Measurements from ENCODE around the gene ZNF358. TPM values are rescaled to one million over a fixed set of nuclear protein-coding genes. Genes with fewer than 3 reads are reported as not detected.

The ZNF358 gene
- total RNA-seq, 1 donor from 2014 or later, result 86.1 TPM

DNA sequence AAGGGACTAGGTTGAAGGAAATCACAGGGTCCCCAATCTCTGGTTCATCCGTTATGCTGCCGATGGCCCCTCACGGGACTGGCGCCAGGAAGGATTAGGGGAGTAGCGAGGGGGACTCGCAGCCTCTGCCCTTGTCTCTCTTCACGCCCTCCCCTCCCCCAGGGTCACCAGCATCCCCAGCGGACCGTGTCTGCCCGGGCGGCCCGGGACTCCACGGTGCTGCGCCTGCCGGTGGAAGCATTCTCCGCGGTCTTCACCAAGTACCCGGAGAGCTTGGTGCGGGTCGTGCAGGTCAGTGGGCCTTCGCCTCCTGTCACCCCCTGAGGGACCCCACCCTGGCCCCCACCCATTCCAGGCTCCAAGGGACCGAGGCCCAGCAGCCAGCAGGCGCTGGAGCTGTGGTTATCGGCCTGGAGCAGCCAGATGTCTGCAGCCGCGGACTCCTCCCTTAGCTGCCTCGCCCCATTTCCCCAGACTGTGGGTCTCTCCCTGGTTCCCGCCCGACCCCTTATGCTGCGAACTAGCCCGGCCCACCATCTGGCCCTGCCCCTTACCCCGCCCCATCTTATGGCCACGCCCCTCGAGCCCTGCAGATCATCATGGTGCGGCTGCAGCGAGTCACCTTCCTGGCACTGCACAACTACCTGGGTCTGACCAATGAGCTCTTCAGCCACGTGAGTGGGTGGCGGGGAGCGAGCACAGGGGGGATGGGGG lies 25.0 kb downstream of the ZNF358 start:
- TF ChIP-seq CTCF (IDR thresholded peaks at IDR 0.05; ENCODE audit: unreplicated experiment), result no peak
- no peak overlapping the region for H3K27ac Mint-ChIP-seq
- peaks cover 16% of the 10 kb centered on the region for H3K36me3 Mint-ChIP-seq (ENCODE audit: insufficient read depth)
- H3K4me1 Mint-ChIP-seq (ENCODE audit: low read depth), result peaks cover 3% of the 10 kb centered on the region
- H3K4me3 Mint-ChIP-seq (ENCODE audit: low read depth), result no peak overlapping the region
- DNase-seq (ENCODE audit: low spot score, unreplicated experiment), result no peak
- no peaks in the 10 kb centered on the region for H3K9me3 Mint-ChIP-seq (ENCODE audit: low read depth)
- no peaks in the 10 kb centered on the region for H3K27me3 Mint-ChIP-seq

GRCh38 chr19:7541475-7541824 lies 25.5 kb downstream of the ZNF358 start:
- Mint-ChIP-seq H3K36me3 (ENCODE audit: insufficient read depth) (peaks cover 17% of the 10 kb centered on the region), H3K27ac (no peak overlapping the region), H3K9me3 (ENCODE audit: low read depth) (no peaks in the 10 kb centered on the region), H3K27me3 (no peaks in the 10 kb centered on the region), H3K4me3 (ENCODE audit: low read depth) (no peak overlapping the region), H3K4me1 (ENCODE audit: low read depth) (no peaks in the 10 kb centered on the region)
- no peak for DNase-seq (ENCODE audit: low spot score, unreplicated experiment)
- no peak for TF ChIP-seq CTCF (IDR thresholded peaks at IDR 0.05; ENCODE audit: unreplicated experiment)

DNA sequence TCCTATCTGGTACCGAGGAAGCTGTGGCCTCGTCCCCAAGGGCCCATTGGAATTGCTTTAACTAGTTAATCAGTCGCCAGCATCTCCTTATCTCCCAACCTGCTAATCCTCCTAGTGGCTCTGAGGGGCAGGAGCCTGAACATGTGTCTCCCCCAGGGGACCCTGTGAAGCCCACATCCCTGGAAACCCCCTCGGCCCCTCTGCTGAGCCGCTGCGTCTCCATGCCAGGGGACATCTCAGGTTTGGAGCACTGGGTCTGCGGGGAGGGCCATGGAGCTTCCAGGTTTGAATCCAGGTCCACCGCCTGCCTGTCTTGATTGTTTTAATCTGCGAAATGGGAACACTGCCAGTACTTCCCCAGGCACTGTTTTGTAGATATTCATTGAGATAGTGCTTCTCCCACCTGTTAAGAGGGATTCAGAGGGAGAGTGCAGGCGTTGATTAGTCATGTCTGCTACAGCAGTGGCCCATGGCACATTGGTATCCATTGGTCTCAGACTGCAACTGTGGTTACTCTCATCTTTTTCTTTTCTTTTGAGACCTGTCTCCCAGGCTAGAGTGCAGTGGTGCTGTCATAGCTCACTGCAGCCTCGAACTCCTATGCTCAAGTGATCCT lies 26.0 kb downstream of the ZNF358 start:
- Mint-ChIP-seq H3K4me3 (ENCODE audit: low read depth) (no peak overlapping the region), H3K27me3 (no peaks in the 10 kb centered on the region), H3K27ac (no peak overlapping the region), H3K9me3 (ENCODE audit: low read depth) (no peaks in the 10 kb centered on the region), H3K36me3 (ENCODE audit: insufficient read depth) (peaks cover 17% of the 10 kb centered on the region), H3K4me1 (ENCODE audit: low read depth) (no peaks in the 10 kb centered on the region)
- no peak for DNase-seq (ENCODE audit: low spot score, unreplicated experiment)
- no peak for TF ChIP-seq CTCF (IDR thresholded peaks at IDR 0.05; ENCODE audit: unreplicated experiment)

DNA sequence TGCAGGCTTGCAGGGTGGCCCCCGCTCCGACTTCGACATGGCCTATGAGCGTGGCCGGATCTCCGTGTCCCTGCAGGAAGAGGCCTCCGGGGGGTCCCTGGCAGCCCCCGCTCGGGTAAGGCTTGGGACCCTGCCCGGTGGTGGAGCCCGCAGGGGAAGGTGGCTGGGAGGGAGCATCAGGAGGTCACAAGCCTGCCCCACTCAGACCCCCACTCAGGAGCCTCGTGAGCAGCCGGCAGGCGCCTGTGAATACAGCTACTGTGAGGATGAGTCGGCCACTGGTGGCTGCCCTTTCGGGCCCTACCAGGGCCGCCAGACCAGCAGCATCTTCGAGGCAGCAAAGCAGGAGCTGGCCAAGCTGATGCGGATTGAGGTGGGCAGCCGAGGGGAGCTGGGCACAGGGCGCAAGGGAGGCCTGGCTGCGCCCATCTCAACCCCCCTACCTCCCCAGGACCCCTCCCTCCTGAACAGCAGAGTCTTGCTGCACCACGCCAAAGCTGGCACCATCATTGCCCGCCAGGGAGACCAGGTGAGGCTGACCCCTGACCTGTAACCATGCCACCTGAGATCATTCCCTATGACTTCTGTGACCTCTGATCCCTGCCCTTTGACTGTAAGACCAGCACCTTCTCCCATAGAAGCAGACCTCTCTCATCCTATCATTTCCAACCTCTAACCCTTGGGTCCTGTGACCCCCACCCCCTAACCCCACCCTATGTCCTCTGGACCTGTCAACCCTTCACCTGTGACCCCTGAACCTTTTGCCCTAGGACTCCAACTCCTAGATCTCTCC lies 26.8 kb downstream of the ZNF358 start:
- DNase-seq (ENCODE audit: low spot score, unreplicated experiment), result no peak
- peaks cover 17% of the 10 kb centered on the region for H3K36me3 Mint-ChIP-seq (ENCODE audit: insufficient read depth)
- H3K27ac Mint-ChIP-seq, result no peak overlapping the region
- no peaks in the 10 kb centered on the region for H3K27me3 Mint-ChIP-seq
- H3K9me3 Mint-ChIP-seq (ENCODE audit: low read depth), result no peaks in the 10 kb centered on the region
- no peak overlapping the region for H3K4me3 Mint-ChIP-seq (ENCODE audit: low read depth)
- no peak for TF ChIP-seq CTCF (IDR thresholded peaks at IDR 0.05; ENCODE audit: unreplicated experiment)
- H3K4me1 Mint-ChIP-seq (ENCODE audit: low read depth), result no peaks in the 10 kb centered on the region

DNA sequence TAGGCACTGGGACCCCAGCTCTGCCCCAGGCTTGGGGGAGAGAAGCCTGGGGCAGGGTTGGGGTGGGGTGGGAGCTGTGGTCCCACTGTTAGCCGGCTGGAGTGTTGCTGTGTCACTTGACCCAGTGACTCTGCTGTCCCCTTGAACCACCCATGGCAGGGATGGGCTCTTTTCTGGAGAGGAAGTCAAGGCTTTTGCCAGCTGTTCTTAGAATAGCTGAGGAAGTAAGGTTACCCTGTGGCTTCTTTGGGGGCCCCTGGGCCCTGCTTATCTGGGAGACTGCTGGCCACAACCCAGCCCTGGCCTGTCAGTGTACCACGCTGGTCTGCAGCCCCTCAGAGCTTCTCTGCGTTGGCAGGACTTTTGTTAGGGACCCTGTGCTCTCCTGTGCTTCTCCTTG lies 28.7 kb downstream of the ZNF358 start:
- Mint-ChIP-seq H3K4me3 (ENCODE audit: low read depth) (no peak overlapping the region), H3K9me3 (ENCODE audit: low read depth) (no peaks in the 10 kb centered on the region), H3K27me3 (no peaks in the 10 kb centered on the region), H3K27ac (no peak overlapping the region), H3K4me1 (ENCODE audit: low read depth) (no peaks in the 10 kb centered on the region), H3K36me3 (ENCODE audit: insufficient read depth) (peaks cover 14% of the 10 kb centered on the region)
- no peak for DNase-seq (ENCODE audit: low spot score, unreplicated experiment)
- TF ChIP-seq CTCF (IDR thresholded peaks at IDR 0.05; ENCODE audit: unreplicated experiment), result no peak

Data from progenitor cell of endocrine pancreas (in vitro differentiated cells).